Endothelial cell of umbilical vein (primary cell): ENCODE data around the gene PLXNB1. TPM values are rescaled to one million over a fixed set of nuclear protein-coding genes. Genes with fewer than 3 reads are reported as not detected.

Experiments
- BruUV-seq: library from RNA; stranded (reverse); fragments of 400-500 nt; replicated peaks from 2 replicates; lab custom pipeline; 2021; lab: Mats Ljungman, UMichigan
- CTCF ChIA-PET: fragments of 300-600, 350-600 bp; sonication (Branson Sonifier 250); formaldehyde crosslinking; loops from one replicate; lab custom pipeline; 2021; ENCODE audit warnings: antibody characterized with exemption, inconsistent platforms; lab: Charles Lee
- POLR2A ChIA-PET: fragments of 300-600, 350-600 bp; sonication (Branson Sonifier 250); formaldehyde crosslinking; loops from one replicate; lab custom pipeline; 2021; ENCODE audit warnings: antibody characterized with exemption, inconsistent platforms; lab: Charles Lee
- DNase-seq: peaks from one replicate; pipeline ENCODE4 v3.0.0-alpha.2; 2011; ENCODE audit warnings: low read depth, low spot score
- FAIRE-seq: peaks from 2 replicates; lab custom pipeline; 2011; peaks lifted over from hg19 to GRCh38; lab: Jason Lieb, UNC
- H2AFZ ChIP-seq: 2 replicates; pipeline ENCODE4 v1.6.0; 2012; ENCODE audit warnings: low read depth, low read length, control low read depth, inconsistent platforms
- H3K27ac ChIP-seq: 2 replicates; pipeline ENCODE4 v1.5.1; 2011; ENCODE audit warnings: low read depth, mild to moderate bottlenecking, control low read depth, low read length, moderate library complexity; ENCODE audit not compliant: insufficient read depth
- H3K27me3 ChIP-seq, 2 experiments: 2 replicates each; pipeline versions ENCODE4 v1.6.0 to v1.6.1; 2011; ENCODE audit warnings: low read length in 2 of 2, mixed read lengths in 1 of 2; ENCODE audit not compliant: control insufficient read depth in 2 of 2, insufficient read depth in 2 of 2
- H3K36me3 ChIP-seq, 2 experiments: 2 replicates in 1 of 2; 3 replicates in 1 of 2; pipeline ENCODE4 v1.5.1; 2011; ENCODE audit warnings: low read length in 2 of 2, mild to moderate bottlenecking in 1 of 2, moderate library complexity in 1 of 2; ENCODE audit not compliant: control insufficient read depth in 2 of 2, insufficient read depth in 2 of 2; ENCODE audit errors: extremely low read depth in 1 of 2
- H3K4me1 ChIP-seq: 3 replicates; pipeline ENCODE4 v1.5.1; 2011; ENCODE audit warnings: mild to moderate bottlenecking, low read length; ENCODE audit not compliant: control insufficient read depth, insufficient read depth; ENCODE audit errors: extremely low read depth
- H3K4me2 ChIP-seq: 2 replicates; pipeline ENCODE4 v1.6.1; 2011; ENCODE audit warnings: low read length, control low read depth, mixed read lengths; ENCODE audit not compliant: insufficient read depth
- H3K4me3 ChIP-seq, 3 experiments: fragments of 200-600 bp in 1 of 3; sonication (generic), shearing (Covaris generic) in 1 of 3; replicated peaks in 1 of 3; 2 replicates each; pipeline ENCODE4 v1.5.1; 2011 to 2016; ENCODE audit warnings: control low read depth in 3 of 3, low read length in 3 of 3, mild to moderate bottlenecking in 2 of 3, inconsistent platforms in 1 of 3, low read depth in 1 of 3, moderate library complexity in 1 of 3; ENCODE audit not compliant: insufficient read depth in 1 of 3
- H3K79me2 ChIP-seq: 2 replicates; pipeline ENCODE4 v1.6.0; 2012; ENCODE audit warnings: low read length, inconsistent platforms; ENCODE audit not compliant: control insufficient read depth, insufficient read depth
- H3K9ac ChIP-seq: replicated peaks from 2 replicates; pipeline ENCODE3; 2011; ENCODE audit warnings: low read length, control low read depth; ENCODE audit not compliant: insufficient read depth; ENCODE audit errors: extremely low read depth
- H3K9me1 ChIP-seq: replicated peaks from 3 replicates; pipeline ENCODE4 v1.6.0; 2011; ENCODE audit warnings: mild to moderate bottlenecking, low read length; ENCODE audit not compliant: control insufficient read depth, insufficient read depth; ENCODE audit errors: extremely low read depth
- H3K9me3 ChIP-seq: replicated peaks from 2 replicates; pipeline ENCODE4 v1.5.1; 2012; ENCODE audit warnings: low read length, inconsistent platforms; ENCODE audit not compliant: control insufficient read depth, insufficient read depth
- H4K20me1 ChIP-seq: replicated peaks from 2 replicates; pipeline ENCODE3; 2011; ENCODE audit warnings: mild to moderate bottlenecking, low read length; ENCODE audit not compliant: control insufficient read depth, insufficient read depth; ENCODE audit errors: extremely low read depth
- EZH2 ChIP-seq: IDR thresholded peaks from 2 replicates; pipeline ENCODE4 v1.6.1; 2012; ENCODE audit warnings: borderline replicate concordance, low read depth, mild to moderate bottlenecking, moderate library complexity, low read length, inconsistent platforms; ENCODE audit not compliant: severe bottlenecking
- FOS ChIP-seq: IDR thresholded peaks from 2 replicates; pipeline ENCODE4 v1.6.1; 2011; ENCODE audit warnings: mild to moderate bottlenecking, low read length, moderate library complexity, borderline replicate concordance; ENCODE audit not compliant: insufficient read depth
- GATA2 ChIP-seq: IDR thresholded peaks from 2 replicates; pipeline ENCODE4 v1.7.0; 2011; ENCODE audit warnings: low read depth, mild to moderate bottlenecking, moderate library complexity, mixed read lengths, low read length; ENCODE audit not compliant: insufficient read length, insufficient read depth
- MYC ChIP-seq: IDR thresholded peaks from one replicate; pipeline ENCODE4 v1.6.1; 2011; ENCODE audit warnings: mild to moderate bottlenecking, low read depth, low read length
- POLR2A ChIP-seq: IDR thresholded peaks from 2 replicates; pipeline ENCODE4 v1.6.1; 2012; ENCODE audit warnings: low read depth, mild to moderate bottlenecking, control low read depth, low read length
- POLR2AphosphoS5 ChIP-seq: IDR thresholded peaks from 2 replicates; pipeline ENCODE4 v1.6.1; 2012; ENCODE audit warnings: low read depth, mild to moderate bottlenecking, control low read depth, low read length, moderate library complexity; ENCODE audit not compliant: insufficient read depth
- dilution Hi-C: fragments of 300-500 bp; cut with MboI; formaldehyde crosslinking; loops from one replicate; pipeline ENCODE4 v1.15.0; 2019; ENCODE audit warnings: low sequenced_read_pairs; ENCODE audit not compliant: extremely low pct_ligation_motif_present
- intact Hi-C: fragments of 100-400 bp; cut with micrococcal nuclease; formaldehyde crosslinking; loops from one replicate; pipeline ENCODE4 v1.10.0; 2022
- polyA plus RNA-seq, 4 experiments: library from polyadenylated mRNA; depleted of rRNA in 3 of 4; stranded (reverse) in 3 of 4; unstranded in 1 of 4; fragments of >200 nt; gene quantifications; 2 replicates each; pipeline versions ENCODE4 v1.2.1 to v1.2.3, GENCODE V29; 2011 to 2012; ENCODE audit warnings: missing spikeins in 1 of 4
- total RNA-seq: library from RNA; stranded (reverse); gene quantifications from 2 replicates; pipeline ENCODE4 v1.2.3, GENCODE V29; 2021
- TF ChIP-seq, protein P1 (sequence below), 2 donors: IDR thresholded peaks; 1 replicate in 1 of 2; 2 replicates in 1 of 2; pipeline ENCODE4 v1.5.1; 2011; ENCODE audit warnings: low read length in 2 of 2, mild to moderate bottlenecking in 2 of 2, moderate library complexity in 2 of 2, control low read depth in 1 of 2, inconsistent platforms in 1 of 2, low read depth in 1 of 2; ENCODE audit not compliant: insufficient read depth in 1 of 2; ENCODE audit errors: extremely low read depth in 1 of 2

Gene PLXNB1
- total and polyA plus RNA-seq, 2 donors (not counting 3 experiments of a cell fraction or from before 2014, with no cell fraction given): 43.1 to 45.2 TPM

DNA sequence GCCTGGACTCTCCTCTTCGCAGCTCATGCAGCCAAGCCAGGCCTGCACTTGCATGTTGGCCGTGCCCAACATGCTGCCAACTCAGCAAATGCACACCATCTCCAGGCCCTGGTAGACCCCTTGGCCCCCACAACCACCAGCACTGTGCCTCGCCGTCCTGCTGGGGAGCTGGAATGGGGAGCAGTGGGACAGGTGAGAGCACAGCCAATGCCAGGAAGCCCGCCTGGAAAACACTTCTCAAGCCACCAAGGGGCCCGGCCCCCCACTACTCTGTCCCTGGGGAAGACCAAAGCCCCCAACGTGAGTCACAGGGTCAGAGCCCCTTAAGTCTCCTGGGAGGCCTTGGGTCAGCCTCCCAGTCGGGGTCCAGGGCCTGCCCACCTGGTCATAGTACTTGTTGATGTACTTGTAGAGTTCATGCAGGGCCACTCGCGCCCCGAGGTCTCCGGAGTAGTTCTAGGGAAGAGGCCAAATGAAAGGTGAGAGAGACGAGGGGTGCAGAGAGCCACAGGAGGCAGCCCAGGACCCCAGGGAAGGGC is 24.5 kb downstream of the PLXNB1 start:
- no peaks in the 10 kb centered on the region for H4K20me1 ChIP-seq
- BruUV-seq: no TSS peak
- peaks cover 0 to 23% of the 10 kb centered on the region in 2 experiments for H3K36me3 ChIP-seq
- dilution Hi-C loops (no loop called here), intact Hi-C loops (no loop called here)
- no peaks in the 10 kb centered on the region for H3K79me2 ChIP-seq
- no peak overlapping the region for H2AFZ ChIP-seq
- no peak overlapping the region for H3K9ac ChIP-seq
- no peaks in the 10 kb centered on the region for H3K9me3 ChIP-seq
- DNase-seq (no peak), FAIRE-seq (no peak)
- H3K9me1 ChIP-seq: no peaks in the 10 kb centered on the region
- CTCF ChIA-PET: interaction anchor here (12.6 kb wide), 1 partner anchor 31 kb away, joined by 716 read pairs; no protein-coding TSS in a partner anchor
- no peak overlapping the region for H3K27ac ChIP-seq
- H3K27me3 ChIP-seq: no peaks in the 10 kb centered on the region
- POLR2A ChIA-PET: no interaction called here
- peaks cover 10% of the 10 kb centered on the region for H3K4me1 ChIP-seq
- no peak overlapping the region for H3K4me3 ChIP-seq
- no peak overlapping the region for H3K4me2 ChIP-seq
- no peak for TF ChIP-seq FOS
- TF ChIP-seq GATA2: no peak
- no peak for TF ChIP-seq MYC
- TF ChIP-seq POLR2AphosphoS5: no peak
- TF ChIP-seq, protein P1, sequence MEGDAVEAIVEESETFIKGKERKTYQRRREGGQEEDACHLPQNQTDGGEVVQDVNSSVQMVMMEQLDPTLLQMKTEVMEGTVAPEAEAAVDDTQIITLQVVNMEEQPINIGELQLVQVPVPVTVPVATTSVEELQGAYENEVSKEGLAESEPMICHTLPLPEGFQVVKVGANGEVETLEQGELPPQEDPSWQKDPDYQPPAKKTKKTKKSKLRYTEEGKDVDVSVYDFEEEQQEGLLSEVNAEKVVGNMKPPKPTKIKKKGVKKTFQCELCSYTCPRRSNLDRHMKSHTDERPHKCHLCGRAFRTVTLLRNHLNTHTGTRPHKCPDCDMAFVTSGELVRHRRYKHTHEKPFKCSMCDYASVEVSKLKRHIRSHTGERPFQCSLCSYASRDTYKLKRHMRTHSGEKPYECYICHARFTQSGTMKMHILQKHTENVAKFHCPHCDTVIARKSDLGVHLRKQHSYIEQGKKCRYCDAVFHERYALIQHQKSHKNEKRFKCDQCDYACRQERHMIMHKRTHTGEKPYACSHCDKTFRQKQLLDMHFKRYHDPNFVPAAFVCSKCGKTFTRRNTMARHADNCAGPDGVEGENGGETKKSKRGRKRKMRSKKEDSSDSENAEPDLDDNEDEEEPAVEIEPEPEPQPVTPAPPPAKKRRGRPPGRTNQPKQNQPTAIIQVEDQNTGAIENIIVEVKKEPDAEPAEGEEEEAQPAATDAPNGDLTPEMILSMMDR (IDR thresholded peaks at IDR 0.05; ENCODE audit: extremely low read depth in 1 of 2, insufficient read depth in 1 of 2, low read depth in 1 of 2, low read length in 2 of 2): no peak
- no peak for TF ChIP-seq POLR2A
- no peak for TF ChIP-seq EZH2
